Thyroid gland (tissue), 4 donors: ENCODE measurements around the gene HSF4. TPM values are rescaled to one million over a fixed set of nuclear protein-coding genes. Genes with fewer than 3 reads are reported as not detected.

ENCODE experiments used
- DNase-seq, 2 donors: peaks; one replicate each; pipeline ENCODE4 v3.0.0-alpha.2; 2019
- H3K27ac ChIP-seq, 3 donors: fragments of 200-600 bp; sonication (generic); 1 replicate in 2 of 3; 2 replicates in 1 of 3; pipeline ENCODE4 v1.5.1; 2016 to 2019; ENCODE audit warnings: mild to moderate bottlenecking in 1 of 3, moderate library complexity in 1 of 3
- H3K27me3 ChIP-seq: fragments of 200-600 bp; sonication (generic); one replicate; pipeline ENCODE4 v1.5.1; 2019
- H3K36me3 ChIP-seq, 2 donors: fragments of 200-600 bp; sonication (generic); one replicate each; pipeline ENCODE4 v1.5.1; 2016 to 2019
- H3K4me1 ChIP-seq, 2 donors: fragments of 200-600 bp; sonication (generic); one replicate each; pipeline ENCODE4 v1.5.1; 2017 to 2019
- H3K4me3 ChIP-seq, 3 donors: fragments of 200-600 bp; sonication (generic); replicated peaks in 1 of 3; 1 replicate in 2 of 3; 2 replicates in 1 of 3; pipeline ENCODE4 v1.5.1; 2016; ENCODE audit warnings: mild to moderate bottlenecking in 1 of 3
- H3K9me3 ChIP-seq: fragments of 200-600 bp; sonication (generic); one replicate; pipeline ENCODE4 v1.5.1; 2017
- CTCF ChIP-seq, 6 experiments: fragments of 200-600 bp in 3 of 6; fragments of 450-650 bp in 3 of 6; sonication (generic) in 3 of 6; IDR thresholded peaks; one replicate each; pipeline ENCODE4 v1.5.1; 2016 to 2019; ENCODE audit warnings: antibody characterized with exemption in 6 of 6, mild to moderate bottlenecking in 2 of 6, inconsistent platforms in 1 of 6, moderate library complexity in 1 of 6
- POLR2A ChIP-seq, 2 donors: fragments of 450-650 bp; IDR thresholded peaks; one replicate each; pipeline ENCODE4 v1.6.1; 2017; ENCODE audit warnings: antibody characterized with exemption in 2 of 2, mild to moderate bottlenecking in 2 of 2, moderate library complexity in 1 of 2
- WGBS, 2 donors: methylation state at CpG; one replicate each; pipeline ENCODE4 v1.1.5; 2017; 5-methylcytosine and 5-hydroxymethylcytosine counted together
- intact Hi-C: fragments of 100-400 bp; cut with DNase I; formaldehyde crosslinking; loops from one replicate; pipeline ENCODE4 v1.15.1; 2023
- total RNA-seq, 4 donors: library from RNA; depleted of rRNA; stranded (reverse); fragments of >200 nt; gene quantifications; one replicate each; pipeline ENCODE4 v1.2.3, GENCODE V29; 2016

Gene HSF4, protein sequence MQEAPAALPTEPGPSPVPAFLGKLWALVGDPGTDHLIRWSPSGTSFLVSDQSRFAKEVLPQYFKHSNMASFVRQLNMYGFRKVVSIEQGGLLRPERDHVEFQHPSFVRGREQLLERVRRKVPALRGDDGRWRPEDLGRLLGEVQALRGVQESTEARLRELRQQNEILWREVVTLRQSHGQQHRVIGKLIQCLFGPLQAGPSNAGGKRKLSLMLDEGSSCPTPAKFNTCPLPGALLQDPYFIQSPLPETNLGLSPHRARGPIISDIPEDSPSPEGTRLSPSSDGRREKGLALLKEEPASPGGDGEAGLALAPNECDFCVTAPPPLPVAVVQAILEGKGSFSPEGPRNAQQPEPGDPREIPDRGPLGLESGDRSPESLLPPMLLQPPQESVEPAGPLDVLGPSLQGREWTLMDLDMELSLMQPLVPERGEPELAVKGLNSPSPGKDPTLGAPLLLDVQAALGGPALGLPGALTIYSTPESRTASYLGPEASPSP
- 10 to 100 TPM; 17.3 to 52.5 (median 36.6) TPM for total RNA-seq

GRCh38 chr16:67164599-67165061 is at the start of gene HSF4:
Gene HSF4, plus strand, starts transcription at chr16:67164745. Its CDS starts 67 bp downstream, at chr16:67164812.
- no CpG with 5 or more reads among the region's 41 CpGs for whole genome bisulfite sequencing, 2 donors
- no peaks in the 10 kb centered on the region for H3K27me3 ChIP-seq

DNA sequence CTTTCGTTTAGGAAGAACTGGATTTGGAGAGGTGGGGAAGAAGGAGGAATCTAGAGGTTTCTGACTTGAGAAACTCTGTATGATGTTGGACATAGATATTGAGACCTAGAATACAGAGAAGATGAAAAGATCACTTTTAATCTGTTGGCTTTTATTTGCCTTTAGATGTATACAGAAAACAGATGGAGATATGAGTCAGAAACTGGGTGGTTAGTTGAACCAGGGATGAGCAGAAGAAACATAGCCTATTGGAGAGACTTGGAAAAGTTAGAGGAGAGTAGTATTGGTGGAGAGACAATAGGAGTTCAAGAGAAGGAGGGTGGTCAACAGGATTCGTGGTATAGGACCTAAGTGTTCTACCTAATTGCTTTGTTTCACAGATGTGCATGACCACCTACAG is 49.8 kb upstream of the HSF4 start:
- no peak for DNase-seq
- WGBS, 2 donors = 75 to 76% methylated on average over 2 of the region's 2 CpGs
- Histone ChIP-seq H3K4me3 (no peak overlapping the region), H3K27me3 (no peaks in the 10 kb centered on the region), H3K4me1 (peaks cover 14% of the 10 kb centered on the region in 2 donors), H3K36me3 (no peaks in the 10 kb centered on the region), H3K9me3 (no peaks in the 10 kb centered on the region), H3K27ac (no peak overlapping the region)
- TF ChIP-seq POLR2A (IDR thresholded peaks at IDR 0.05) = no peak
- no peak for TF ChIP-seq CTCF (IDR thresholded peaks at IDR 0.05)
- intact Hi-C loops = loop anchor here (10.0 kb wide), 1 partner anchor 80 kb away; no protein-coding TSS in a partner anchor

More at GRCh38 chr16:67164599-67165061, at the start of gene HSF4:
- DNase-seq = peak; percentile 74 to 76
- TF ChIP-seq POLR2A (IDR thresholded peaks at IDR 0.05) = peak in 1 of 2 donors; percentile 47
- no peak for TF ChIP-seq CTCF (IDR thresholded peaks at IDR 0.05)
- Histone ChIP-seq H3K36me3 (no peaks in the 10 kb centered on the region), H3K4me1 (peaks cover 41 to 48% of the 10 kb centered on the region in 2 donors), H3K4me3 (peak within 1 kb of the TSS in 1 of 3 donors; percentile 36), H3K9me3 (no peaks in the 10 kb centered on the region), H3K27ac (peak within 1 kb of the TSS in 2 of 3 donors; percentile 23 to 80)
- intact Hi-C loops = no loop called here

- no peak overlapping the region for H3K4me3 ChIP-seq
- no peaks in the 10 kb centered on the region for H3K27me3 ChIP-seq
- no peak for DNase-seq
- H3K27ac ChIP-seq = no peak overlapping the region
- TF ChIP-seq CTCF (IDR thresholded peaks at IDR 0.05) (no peak), POLR2A (IDR thresholded peaks at IDR 0.05) (no peak)
- H3K4me1 ChIP-seq = peaks cover 9 to 10% of the 10 kb centered on the region in 2 donors
- no peaks in the 10 kb centered on the region for H3K36me3 ChIP-seq
- H3K9me3 ChIP-seq = no peaks in the 10 kb centered on the region
- intact Hi-C loops = loop anchor here (10.0 kb wide), 1 partner anchor 81 kb away; no protein-coding TSS in a partner anchor
- 88 to 91% methylated on average over 7 of the region's 7 CpGs for WGBS, 2 donors
Measured at GRCh38 chr16:67115639-67116038, 48.9 kb upstream of the HSF4 start.

DNA sequence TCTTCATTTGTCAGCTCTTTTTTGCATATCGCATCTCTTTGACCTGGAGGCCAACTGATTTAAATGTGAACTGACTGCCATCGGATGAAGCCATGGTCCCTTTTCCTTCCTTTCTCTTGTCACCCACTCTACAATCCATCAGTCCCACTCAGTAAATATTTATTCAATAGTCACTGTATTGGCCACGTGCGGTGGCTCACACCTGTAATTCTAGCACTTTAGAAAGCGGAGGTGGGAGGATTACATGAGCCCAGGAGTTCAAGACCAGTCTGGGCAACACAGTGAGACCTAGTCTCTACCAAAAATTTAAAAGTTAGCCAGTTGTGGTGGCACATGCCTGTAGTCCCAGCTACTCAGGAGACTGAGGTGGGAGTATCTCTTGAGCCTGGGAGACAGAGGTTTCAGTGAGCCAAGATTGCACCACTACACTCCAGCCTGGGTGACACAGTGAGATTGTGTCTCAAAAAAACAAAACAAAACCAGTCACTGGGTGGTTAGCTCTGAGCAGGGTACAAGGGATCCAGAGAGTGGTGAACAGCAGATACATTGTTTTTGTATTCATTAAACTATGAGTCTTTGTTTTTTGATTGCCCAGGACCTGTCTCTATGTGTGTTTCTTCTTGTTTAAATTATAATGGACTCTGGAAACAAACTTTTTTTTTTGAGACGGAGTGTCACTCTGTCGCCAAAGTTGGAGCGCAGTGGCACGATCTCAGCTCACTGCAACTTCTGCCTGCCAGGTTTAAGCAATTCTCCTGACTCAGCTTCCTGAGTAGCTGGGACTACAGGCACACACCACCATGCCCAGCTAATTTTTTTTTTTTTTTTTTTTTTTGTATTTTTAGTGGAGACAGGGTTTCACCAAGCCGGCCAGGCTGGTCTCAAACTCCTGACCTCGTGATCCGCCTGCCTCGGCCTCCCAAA is 47.9 kb upstream of the HSF4 start:
- WGBS, 2 donors = 88% methylated on average over 13 of the region's 13 CpGs
- no peak for TF ChIP-seq POLR2A (IDR thresholded peaks at IDR 0.05)
- no peak for TF ChIP-seq CTCF (IDR thresholded peaks at IDR 0.05)
- peaks cover 2 to 5% of the 10 kb centered on the region in 2 donors for H3K36me3 ChIP-seq

More for the DNA sequence above, 47.9 kb upstream of the HSF4 start:
- Histone ChIP-seq H3K9me3 (no peaks in the 10 kb centered on the region), H3K27ac (no peak overlapping the region), H3K4me1 (peaks cover 0 to under 1% of the 10 kb centered on the region in 2 donors), H3K27me3 (no peaks in the 10 kb centered on the region), H3K4me3 (no peak overlapping the region)
- DNase-seq = no peak
- intact Hi-C loops = loop anchor here (10.0 kb wide), 1 partner anchor 82 kb away; no protein-coding TSS in a partner anchor
